ENCODE data around the gene IQCC. TPM values are rescaled to one million over a fixed set of nuclear protein-coding genes. Genes with fewer than 3 reads are reported as not detected.

The IQCC gene
- total RNA-seq, 1 donor from 2014 or later, result 1.9 TPM

DNA sequence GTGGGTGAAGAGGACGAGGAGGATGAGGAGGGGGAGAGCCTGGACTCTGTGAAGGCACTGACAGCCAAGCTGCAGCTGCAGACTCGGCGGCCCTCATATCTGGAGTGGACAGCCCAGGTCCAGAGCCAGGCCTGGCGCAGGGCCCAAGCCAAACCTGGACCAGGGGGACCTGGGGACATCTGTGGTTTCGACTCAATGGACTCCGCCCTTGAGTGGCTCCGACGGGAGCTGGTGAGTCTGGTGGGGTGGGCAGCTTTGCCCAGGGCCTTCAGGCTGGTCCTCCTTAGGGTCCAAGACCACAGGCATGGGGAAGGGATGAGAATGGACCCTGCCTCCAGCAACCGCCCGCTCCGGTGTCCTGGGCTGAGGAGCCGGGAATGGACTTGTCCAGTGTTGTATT lies 42.0 kb downstream of the IQCC start:
- H3K27ac Mint-ChIP-seq (ENCODE audit: unreplicated experiment), result no peak overlapping the region
- peaks cover 17% of the 10 kb centered on the region for H3K27me3 Mint-ChIP-seq (ENCODE audit: unreplicated experiment)
- TF ChIP-seq, protein P1, sequence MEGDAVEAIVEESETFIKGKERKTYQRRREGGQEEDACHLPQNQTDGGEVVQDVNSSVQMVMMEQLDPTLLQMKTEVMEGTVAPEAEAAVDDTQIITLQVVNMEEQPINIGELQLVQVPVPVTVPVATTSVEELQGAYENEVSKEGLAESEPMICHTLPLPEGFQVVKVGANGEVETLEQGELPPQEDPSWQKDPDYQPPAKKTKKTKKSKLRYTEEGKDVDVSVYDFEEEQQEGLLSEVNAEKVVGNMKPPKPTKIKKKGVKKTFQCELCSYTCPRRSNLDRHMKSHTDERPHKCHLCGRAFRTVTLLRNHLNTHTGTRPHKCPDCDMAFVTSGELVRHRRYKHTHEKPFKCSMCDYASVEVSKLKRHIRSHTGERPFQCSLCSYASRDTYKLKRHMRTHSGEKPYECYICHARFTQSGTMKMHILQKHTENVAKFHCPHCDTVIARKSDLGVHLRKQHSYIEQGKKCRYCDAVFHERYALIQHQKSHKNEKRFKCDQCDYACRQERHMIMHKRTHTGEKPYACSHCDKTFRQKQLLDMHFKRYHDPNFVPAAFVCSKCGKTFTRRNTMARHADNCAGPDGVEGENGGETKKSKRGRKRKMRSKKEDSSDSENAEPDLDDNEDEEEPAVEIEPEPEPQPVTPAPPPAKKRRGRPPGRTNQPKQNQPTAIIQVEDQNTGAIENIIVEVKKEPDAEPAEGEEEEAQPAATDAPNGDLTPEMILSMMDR (IDR thresholded peaks at IDR 0.05; ENCODE audit: unreplicated experiment), result no peak
- no peak overlapping the region for H3K4me3 Mint-ChIP-seq (ENCODE audit: unreplicated experiment)
- peaks cover 5% of the 10 kb centered on the region for H3K36me3 Mint-ChIP-seq (ENCODE audit: low read depth, unreplicated experiment)
- H3K4me1 Mint-ChIP-seq (ENCODE audit: unreplicated experiment), result peaks cover 48% of the 10 kb centered on the region
- DNase-seq (ENCODE audit: low spot score), result no peak
- H3K9me3 Mint-ChIP-seq (ENCODE audit: unreplicated experiment), result no peaks in the 10 kb centered on the region

DNA sequence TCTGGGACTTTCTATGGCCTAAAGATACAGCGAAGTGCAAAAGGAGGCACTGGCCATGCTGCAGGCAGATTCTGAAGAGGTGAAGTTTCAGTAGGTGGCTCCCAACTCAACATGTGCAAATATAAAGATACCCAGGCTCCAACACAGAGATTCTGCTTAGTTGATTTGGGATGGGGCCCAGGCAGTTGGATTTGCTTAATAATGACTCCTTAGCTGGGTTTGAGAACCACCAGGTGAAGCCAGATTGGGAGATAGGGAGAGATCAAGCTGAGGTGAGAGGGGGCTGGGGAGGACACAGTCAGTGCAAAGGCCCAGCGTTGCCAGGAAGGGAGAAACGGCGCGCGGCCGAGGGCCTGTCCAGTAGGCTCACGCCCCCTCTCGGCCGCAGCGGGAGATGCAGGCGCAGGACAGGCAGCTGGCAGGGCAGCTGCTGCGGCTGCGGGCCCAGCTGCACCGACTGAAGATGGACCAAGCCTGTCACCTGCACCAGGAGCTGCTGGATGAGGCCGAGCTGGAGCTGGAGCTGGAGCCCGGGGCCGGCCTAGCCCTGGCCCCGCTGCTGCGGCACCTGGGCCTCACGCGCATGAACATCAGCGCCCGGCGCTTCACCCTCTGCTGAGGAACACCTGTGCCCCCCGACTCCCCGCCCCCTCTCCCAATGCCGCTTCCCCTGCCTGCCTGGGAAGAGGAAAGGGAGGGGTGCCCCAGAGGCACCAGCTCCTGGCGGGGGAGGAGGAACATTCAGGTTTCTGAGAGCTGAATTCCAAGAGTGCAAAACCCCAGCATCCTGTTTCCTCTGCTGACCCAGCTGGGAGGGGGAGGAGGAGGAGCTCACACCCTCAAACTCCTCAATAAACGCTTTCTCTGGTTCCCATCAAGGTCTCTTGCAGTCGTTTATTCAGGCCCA lies 42.8 kb downstream of the IQCC start:
- Mint-ChIP-seq H3K27ac (ENCODE audit: unreplicated experiment) (peak overlapping the region; percentile 83), H3K9me3 (ENCODE audit: unreplicated experiment) (no peaks in the 10 kb centered on the region), H3K4me1 (ENCODE audit: unreplicated experiment) (peaks cover 48% of the 10 kb centered on the region), H3K36me3 (ENCODE audit: low read depth, unreplicated experiment) (peaks cover 5% of the 10 kb centered on the region), H3K27me3 (ENCODE audit: unreplicated experiment) (peaks cover 18% of the 10 kb centered on the region), H3K4me3 (ENCODE audit: unreplicated experiment) (peak overlapping the region; percentile 51)
- TF ChIP-seq, protein P1 (IDR thresholded peaks at IDR 0.05; ENCODE audit: unreplicated experiment), result peak; percentile 90
- DNase-seq (ENCODE audit: low spot score), result peak; percentile 87

DNA sequence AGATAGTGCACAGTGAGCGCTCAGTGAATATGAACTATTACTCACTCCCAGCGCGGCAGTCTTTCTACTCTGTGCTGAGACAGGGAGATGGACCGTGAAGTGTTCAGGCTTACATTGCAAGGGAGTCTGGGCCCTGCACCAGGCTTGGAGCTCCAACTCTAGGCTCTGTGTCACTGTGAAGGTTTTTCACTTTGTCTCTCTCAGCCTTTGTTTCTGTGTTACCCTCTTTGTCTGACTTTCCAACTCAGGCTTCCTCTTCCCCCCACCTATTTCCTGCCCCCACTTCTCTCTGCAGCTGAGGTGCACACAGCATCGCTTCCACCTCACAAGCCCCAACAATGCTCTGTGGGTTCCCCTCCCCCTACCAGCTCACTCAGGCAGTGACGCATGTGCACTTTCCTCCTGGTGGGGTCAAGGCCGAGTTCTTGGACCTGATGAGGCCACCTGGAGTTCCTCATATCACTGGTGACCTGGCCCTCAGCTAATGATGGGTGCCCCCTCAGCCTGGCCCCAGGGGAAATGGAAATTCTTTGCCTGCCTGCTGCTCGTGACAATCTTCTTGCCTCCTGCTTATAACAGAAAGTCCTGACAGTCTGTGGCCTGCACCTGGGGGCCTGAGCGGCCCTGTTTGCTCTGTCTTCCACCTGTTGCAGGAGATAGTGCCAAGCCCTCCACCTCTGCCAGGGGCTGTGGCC lies 44.5 kb downstream of the IQCC start:
- peak; percentile 57 for DNase-seq (ENCODE audit: low spot score)
- H3K4me3 Mint-ChIP-seq (ENCODE audit: unreplicated experiment), result peak overlapping the region; percentile 72
- peaks cover 5% of the 10 kb centered on the region for H3K36me3 Mint-ChIP-seq (ENCODE audit: low read depth, unreplicated experiment)
- H3K27me3 Mint-ChIP-seq (ENCODE audit: unreplicated experiment), result peaks cover 18% of the 10 kb centered on the region
- peaks cover 51% of the 10 kb centered on the region for H3K4me1 Mint-ChIP-seq (ENCODE audit: unreplicated experiment)
- H3K27ac Mint-ChIP-seq (ENCODE audit: unreplicated experiment), result peak overlapping the region; percentile 97
- TF ChIP-seq, protein P1 (IDR thresholded peaks at IDR 0.05; ENCODE audit: unreplicated experiment), result no peak
- no peaks in the 10 kb centered on the region for H3K9me3 Mint-ChIP-seq (ENCODE audit: unreplicated experiment)

DNA sequence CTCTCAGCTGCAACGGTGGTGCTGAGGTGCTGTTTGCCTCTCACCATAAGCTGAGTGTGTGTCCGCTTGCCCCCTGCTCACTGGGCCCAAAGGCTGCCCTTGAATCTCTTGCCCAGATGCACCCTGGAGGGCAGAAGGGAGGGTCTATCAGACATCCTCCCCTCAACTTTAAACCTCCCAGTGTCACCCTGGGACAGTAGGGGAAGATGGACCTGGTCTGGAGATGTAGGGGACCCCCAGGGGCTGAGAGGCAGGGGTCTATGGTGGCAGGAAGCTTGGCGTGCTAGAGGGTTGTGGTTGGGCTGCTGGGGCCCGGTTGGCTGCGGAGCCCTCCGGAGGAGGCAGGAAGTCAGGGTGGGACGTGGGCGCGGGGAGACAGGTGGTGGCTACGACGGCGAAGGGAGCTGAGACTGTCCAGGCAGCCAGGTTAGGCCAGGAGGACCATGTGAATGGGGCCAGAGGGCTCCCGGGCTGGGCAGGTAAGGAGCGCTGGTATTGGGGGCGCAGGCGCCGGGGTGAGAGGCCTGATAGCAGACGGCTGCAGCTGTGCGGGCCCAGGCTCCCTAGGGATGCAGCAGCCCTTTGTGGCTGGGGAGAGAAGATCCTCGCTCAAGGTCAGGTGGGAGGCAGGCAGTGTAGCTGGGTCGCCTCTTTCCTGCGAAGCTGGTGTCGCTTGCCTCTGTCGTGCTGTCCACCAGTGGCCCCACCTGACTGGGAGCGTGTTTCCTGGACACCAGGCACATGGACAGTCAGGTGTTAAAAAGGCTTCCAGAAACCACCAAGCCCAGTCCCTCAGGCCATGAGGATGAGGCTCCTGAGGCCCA lies 45.6 kb downstream of the IQCC start, which contains the start of gene LCK:
Gene LCK (plus strand): TSS at position 373 of the 824 bp plus-strand sequence. CDS start 23,065 bp downstream, outside the sequence.
- TF ChIP-seq, protein P1 (IDR thresholded peaks at IDR 0.05; ENCODE audit: unreplicated experiment), result no peak
- peak within 1 kb of the TSS; percentile 97 for H3K27ac Mint-ChIP-seq (ENCODE audit: unreplicated experiment)
- H3K4me1 Mint-ChIP-seq (ENCODE audit: unreplicated experiment), result peaks cover 51% of the 10 kb centered on the region
- peaks cover 18% of the 10 kb centered on the region for H3K27me3 Mint-ChIP-seq (ENCODE audit: unreplicated experiment)
- H3K9me3 Mint-ChIP-seq (ENCODE audit: unreplicated experiment), result no peaks in the 10 kb centered on the region
- H3K36me3 Mint-ChIP-seq (ENCODE audit: low read depth, unreplicated experiment), result peaks cover 5% of the 10 kb centered on the region
- DNase-seq (ENCODE audit: low spot score), result no peak
- peak within 1 kb of the TSS; percentile 72 for H3K4me3 Mint-ChIP-seq (ENCODE audit: unreplicated experiment)
